Activated CD4-positive, alpha-beta T cell treated with anti-CD3 and anti-CD28 coated beads, Interleukin-2, amount 50 U/mL, for 48 hours (primary cell): ENCODE data around the gene AACS.
"Not testable (repeated sequence)": the region's sequence is repeated elsewhere in the genome, so short reads cannot be mapped to it uniquely, and the experiment has no call there.

ENCODE experiments used
- DNase-seq, 2 experiments: peaks; one replicate each; pipeline ENCODE4 v3.0.0-alpha.2; 2020

Gene AACS

GRCh38 chr12:125057708-125058107 lies 7.5 kb upstream of the AACS start:
- DNase-seq: no peak

- no peak for DNase-seq
Observed at GRCh38 chr12:125061229-125061628, 4.0 kb upstream of the AACS start.

GRCh38 chr12:125063522-125063921 lies 1.7 kb upstream of the AACS start:
- not testable (repeated sequence) for DNase-seq

GRCh38 chr12:125064492-125064891 lies 743 bp upstream of the AACS start:
- DNase-seq: no peak

GRCh38 chr12:125065919-125066570 lies 810 bp downstream of the AACS start:
- DNase-seq: no peak

- DNase-seq: no peak
Observed at GRCh38 chr12:125068391-125068790, 3.2 kb downstream of the AACS start.

- no peak for DNase-seq
Observed at GRCh38 chr12:125069616-125070015, 4.4 kb downstream of the AACS start.

GRCh38 chr12:125070112-125070511 lies 4.9 kb downstream of the AACS start:
- no peak for DNase-seq

GRCh38 chr12:125070661-125071390 lies 5.6 kb downstream of the AACS start:
- DNase-seq: no peak

- no peak for DNase-seq
Observed at GRCh38 chr12:125071456-125071855, 6.2 kb downstream of the AACS start.

- DNase-seq: no peak
Observed at GRCh38 chr12:125072496-125072895, 7.3 kb downstream of the AACS start.

GRCh38 chr12:125074294-125074693 lies 9.1 kb downstream of the AACS start:
- DNase-seq: not testable (repeated sequence)

GRCh38 chr12:125076103-125076502 lies 10.9 kb downstream of the AACS start:
- no peak for DNase-seq

GRCh38 chr12:125079084-125079483 lies 13.8 kb downstream of the AACS start:
- no peak for DNase-seq

- DNase-seq: no peak
Observed at GRCh38 chr12:125079648-125080645, 14.7 kb downstream of the AACS start.

- DNase-seq: no peak
Observed at GRCh38 chr12:125081427-125081826, 16.2 kb downstream of the AACS start.

GRCh38 chr12:125083072-125083471 lies 17.8 kb downstream of the AACS start:
- DNase-seq: no peak

GRCh38 chr12:125088199-125088598 lies 23.0 kb downstream of the AACS start:
- not testable (repeated sequence) for DNase-seq

- DNase-seq: no peak
Observed at GRCh38 chr12:125089083-125089482, 23.8 kb downstream of the AACS start.

GRCh38 chr12:125089626-125090025 lies 24.4 kb downstream of the AACS start:
- no peak for DNase-seq

- no peak for DNase-seq
Observed at GRCh38 chr12:125090437-125090836, 25.2 kb downstream of the AACS start.

GRCh38 chr12:125091401-125091800 lies 26.2 kb downstream of the AACS start:
- DNase-seq: no peak

- DNase-seq: no peak
Observed at GRCh38 chr12:125092108-125092871, 27.1 kb downstream of the AACS start.
